OCI-LY7 (cell line): ENCODE results near the gene GNA12. TPM values are rescaled to one million over a fixed set of nuclear protein-coding genes. Genes with fewer than 3 reads are reported as not detected.

Source experiments
- BruUV-seq: library from RNA; stranded (reverse); fragments of 400-500 nt; replicated peaks from 2 replicates; lab custom pipeline; 2021; lab: Mats Ljungman, UMichigan
- CTCF ChIA-PET: fragments of 300-600 bp; sonication (Branson Sonifier 250); formaldehyde crosslinking; loops from one replicate; lab custom pipeline; 2022; ENCODE audit warnings: antibody characterized with exemption; ENCODE audit not compliant: unreplicated experiment; lab: Charles Lee
- POLR2A ChIA-PET: fragments of 300-600 bp; sonication (Branson Sonifier 250); formaldehyde crosslinking; loops from one replicate; lab custom pipeline; 2022; ENCODE audit warnings: antibody characterized with exemption; lab: Charles Lee
- DNase-seq: peaks from one replicate; pipeline ENCODE4 v3.0.0-alpha.2; 2015; ENCODE audit warnings: low spot score
- H2AFZ ChIP-seq: fragments of 200-600 bp; sonication (generic), shearing (Covaris generic); 2 replicates; pipeline ENCODE4 v1.6.1; 2014; ENCODE audit warnings: mild to moderate bottlenecking, antibody characterized with exemption, low read length, moderate library complexity
- H3K27ac ChIP-seq: fragments of 200-600 bp; sonication (generic); 2 replicates; pipeline ENCODE4 v1.5.1; 2014; ENCODE audit warnings: mixed run types, low read depth, mild to moderate bottlenecking, moderate library complexity, low read length, inconsistent platforms; ENCODE audit not compliant: poor library complexity, severe bottlenecking
- H3K36me3 ChIP-seq: fragments of 200-600 bp; sonication (generic); 2 replicates; pipeline ENCODE4 v1.6.1; 2014; ENCODE audit warnings: mild to moderate bottlenecking, antibody characterized with exemption, low read length, moderate library complexity, mixed read lengths; ENCODE audit not compliant: insufficient read depth
- H3K4me1 ChIP-seq: fragments of 200-600 bp; sonication (generic); 2 replicates; pipeline ENCODE4 v1.5.1; 2014; ENCODE audit warnings: mild to moderate bottlenecking, low read length; ENCODE audit not compliant: insufficient read depth, poor library complexity, severe bottlenecking
- H3K4me2 ChIP-seq: fragments of 200-600 bp; sonication (generic); 2 replicates; pipeline ENCODE4 v1.6.1; 2014; ENCODE audit warnings: mild to moderate bottlenecking, low read length
- H3K4me3 ChIP-seq: fragments of 200-600 bp; sonication (generic); 2 replicates; pipeline ENCODE4 v1.5.1; 2014; ENCODE audit warnings: mild to moderate bottlenecking, low read depth, low read length; ENCODE audit not compliant: poor library complexity, severe bottlenecking
- H3K79me2 ChIP-seq: fragments of 200-600 bp; sonication (generic); 2 replicates; pipeline ENCODE4 v1.6.1; 2016; ENCODE audit warnings: low read depth, mild to moderate bottlenecking, low read length, moderate library complexity, mixed read lengths; ENCODE audit not compliant: insufficient read depth
- H3K9me2 ChIP-seq: fragments of 200-600 bp; sonication (generic); 2 replicates; pipeline ENCODE4 v1.6.1; 2016; ENCODE audit warnings: mild to moderate bottlenecking, low read length, mixed read lengths; ENCODE audit not compliant: insufficient read depth
- H3K9me3 ChIP-seq: fragments of 200-600 bp; sonication (generic); 2 replicates; pipeline ENCODE4 v1.6.1; 2014; ENCODE audit warnings: mild to moderate bottlenecking, mixed run types, low read length, mixed read lengths
- H4K20me1 ChIP-seq: fragments of 200-600 bp; sonication (generic); 2 replicates; pipeline ENCODE4 v1.6.1; 2014; ENCODE audit warnings: mild to moderate bottlenecking, antibody characterized with exemption, low read length, moderate library complexity, mixed read lengths; ENCODE audit not compliant: insufficient read depth
- EZH2phosphoT487 ChIP-seq: fragments of 200-600 bp; sonication (generic); IDR thresholded peaks from 2 replicates; pipeline ENCODE4 v1.6.1; 2018; ENCODE audit warnings: low read depth, borderline replicate concordance, mild to moderate bottlenecking, mixed run types, antibody characterized with exemption, low read length, moderate library complexity, mixed read lengths
- intact Hi-C: fragments of 100-400 bp; cut with micrococcal nuclease; formaldehyde crosslinking; loops from one replicate; pipeline ENCODE4 v1.10.0; 2022; ENCODE audit not compliant: unreplicated experiment
- total RNA-seq, 2 experiments: library from RNA; depleted of rRNA in 1 of 2; stranded (reverse); fragments of >200 nt in 1 of 2; shearing (Covaris generic) in 1 of 2; gene quantifications; 2 replicates each; pipeline ENCODE4 v1.2.3, GENCODE V29; 2014 to 2022
- TF ChIP-seq, protein P1 (sequence below): fragments of 200-600 bp; sonication (generic); conservative IDR thresholded peaks from 2 replicates; pipeline ENCODE4 v1.5.1; 2014; ENCODE audit warnings: mild to moderate bottlenecking, antibody characterized with exemption, low read length, moderate library complexity, mixed read lengths

GNA12 gene
- total RNA-seq, 2 experiments from 2014 or later: 10.3 to 35.9 TPM

DNA sequence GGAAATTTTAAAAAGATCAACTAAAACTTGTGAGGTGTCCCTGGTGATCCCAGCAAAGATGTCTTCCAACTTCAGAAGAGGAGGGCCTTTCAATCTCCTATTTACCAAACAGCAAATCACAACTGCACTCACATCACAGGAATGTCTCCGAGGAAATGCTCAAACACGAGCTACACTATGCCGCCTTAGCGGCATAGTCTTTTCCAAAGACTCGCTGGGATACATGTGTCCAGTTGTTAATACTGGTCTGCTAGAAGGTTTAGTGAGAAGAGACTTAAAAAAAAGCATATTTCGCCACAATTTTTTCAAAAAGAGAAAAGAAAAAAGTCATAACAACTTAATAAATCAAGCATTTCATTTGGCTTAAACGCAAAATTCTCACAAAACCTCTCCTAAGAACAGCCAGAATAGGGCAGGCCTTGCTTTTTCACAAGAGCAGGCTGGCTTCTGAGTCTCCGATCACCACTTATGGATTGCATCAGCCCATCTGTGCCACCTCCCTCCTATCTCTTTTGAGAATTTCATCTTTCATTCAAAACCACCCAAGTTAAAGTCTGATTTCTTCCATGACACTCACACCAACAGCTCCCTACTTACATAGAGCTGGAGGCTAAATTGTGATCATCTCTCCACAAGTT lies 66.1 kb downstream of the GNA12 start:
- CTCF ChIA-PET: interaction anchor here (1.0 kb wide), 1 partner anchor 22 kb away, joined by 5 read pairs; no protein-coding TSS in a partner anchor
- DNase-seq: no peak
- H3K4me2 ChIP-seq: no peak overlapping the region
- TF ChIP-seq, protein P1, sequence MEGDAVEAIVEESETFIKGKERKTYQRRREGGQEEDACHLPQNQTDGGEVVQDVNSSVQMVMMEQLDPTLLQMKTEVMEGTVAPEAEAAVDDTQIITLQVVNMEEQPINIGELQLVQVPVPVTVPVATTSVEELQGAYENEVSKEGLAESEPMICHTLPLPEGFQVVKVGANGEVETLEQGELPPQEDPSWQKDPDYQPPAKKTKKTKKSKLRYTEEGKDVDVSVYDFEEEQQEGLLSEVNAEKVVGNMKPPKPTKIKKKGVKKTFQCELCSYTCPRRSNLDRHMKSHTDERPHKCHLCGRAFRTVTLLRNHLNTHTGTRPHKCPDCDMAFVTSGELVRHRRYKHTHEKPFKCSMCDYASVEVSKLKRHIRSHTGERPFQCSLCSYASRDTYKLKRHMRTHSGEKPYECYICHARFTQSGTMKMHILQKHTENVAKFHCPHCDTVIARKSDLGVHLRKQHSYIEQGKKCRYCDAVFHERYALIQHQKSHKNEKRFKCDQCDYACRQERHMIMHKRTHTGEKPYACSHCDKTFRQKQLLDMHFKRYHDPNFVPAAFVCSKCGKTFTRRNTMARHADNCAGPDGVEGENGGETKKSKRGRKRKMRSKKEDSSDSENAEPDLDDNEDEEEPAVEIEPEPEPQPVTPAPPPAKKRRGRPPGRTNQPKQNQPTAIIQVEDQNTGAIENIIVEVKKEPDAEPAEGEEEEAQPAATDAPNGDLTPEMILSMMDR: no peak
- TF ChIP-seq EZH2phosphoT487: no peak
- H3K27ac ChIP-seq: no peak overlapping the region
- no peak overlapping the region for H2AFZ ChIP-seq
- peaks cover 2% of the 10 kb centered on the region for H3K4me1 ChIP-seq
- H3K4me3 ChIP-seq: no peak overlapping the region
- H3K9me2 ChIP-seq: no peaks in the 10 kb centered on the region
- no peaks in the 10 kb centered on the region for H3K36me3 ChIP-seq
- no peaks in the 10 kb centered on the region for H3K9me3 ChIP-seq
- H3K79me2 ChIP-seq: no peaks in the 10 kb centered on the region
- intact Hi-C loops: no loop called here
- no TSS peak for BruUV-seq
- POLR2A ChIA-PET: interaction anchor here (0.9 to 1.7 kb wide), 2 partner anchors 24 to 47 kb away, joined by 3 to 4 read pairs; no protein-coding TSS in a partner anchor
- H4K20me1 ChIP-seq: no peaks in the 10 kb centered on the region

DNA sequence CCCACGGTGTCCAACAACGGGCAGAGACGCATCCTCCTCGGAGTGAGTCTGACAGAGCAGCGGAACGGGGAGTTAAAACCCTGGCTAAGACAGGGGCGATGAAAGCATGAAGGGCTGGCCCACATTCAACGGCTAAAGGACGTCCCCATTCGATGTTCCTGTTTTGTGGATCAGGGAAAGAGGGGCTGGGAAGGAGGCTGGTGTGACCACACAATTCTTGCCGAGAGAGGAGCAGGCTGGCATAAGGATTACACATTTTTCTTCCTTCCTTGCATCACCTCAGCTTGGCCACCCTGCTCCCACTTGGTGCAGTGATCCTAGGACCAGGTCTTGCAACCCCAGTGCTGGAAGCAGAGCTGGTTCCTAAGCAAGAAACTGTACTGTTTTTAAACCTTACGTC lies 67.7 kb downstream of the GNA12 start:
- ChIA-PET CTCF (no interaction called here), POLR2A (no interaction called here)
- Histone ChIP-seq H3K4me3 (no peak overlapping the region), H4K20me1 (no peaks in the 10 kb centered on the region), H3K9me3 (no peaks in the 10 kb centered on the region), H3K27ac (no peak overlapping the region), H3K36me3 (0 out of 2 replicates have a peak, but pooled peaks cover 8% of the 10 kb centered on the region), H3K9me2 (no peaks in the 10 kb centered on the region), H3K79me2 (no peaks in the 10 kb centered on the region), H2AFZ (no peak overlapping the region), H3K4me1 (peaks cover 5% of the 10 kb centered on the region), H3K4me2 (no peak overlapping the region)
- TF ChIP-seq, protein P1: no peak
- no peak for TF ChIP-seq EZH2phosphoT487
- intact Hi-C loops: no loop called here
- no TSS peak for BruUV-seq
- DNase-seq: no peak

DNA sequence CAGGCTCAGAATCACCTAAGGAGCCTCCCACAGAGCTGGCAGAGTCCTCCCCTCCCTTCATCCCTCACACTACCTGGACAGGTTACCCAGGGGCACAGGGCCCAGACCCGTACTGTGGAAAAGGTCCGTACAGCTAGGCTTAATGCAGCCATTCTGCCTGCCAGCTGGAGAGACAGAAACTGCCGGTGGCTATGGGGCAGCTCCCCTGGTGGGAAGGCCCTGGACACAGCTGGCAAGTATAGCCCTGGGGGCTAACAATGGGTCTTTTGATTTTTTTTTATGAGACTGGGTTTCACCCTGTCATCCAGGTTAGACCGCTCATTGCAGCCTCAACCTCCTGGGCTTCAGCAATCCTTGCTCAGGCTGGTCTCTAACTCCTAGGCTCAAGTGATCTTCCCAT lies 68.3 kb downstream of the GNA12 start:
- Histone ChIP-seq H3K4me1 (peaks cover 5% of the 10 kb centered on the region), H3K79me2 (no peaks in the 10 kb centered on the region), H4K20me1 (no peaks in the 10 kb centered on the region), H3K27ac (no peak overlapping the region), H3K36me3 (peaks cover 10% of the 10 kb centered on the region; the same call in 1 of the 2 replicates), H3K4me3 (no peak overlapping the region), H3K9me2 (no peaks in the 10 kb centered on the region), H3K4me2 (no peak overlapping the region), H3K9me3 (no peaks in the 10 kb centered on the region), H2AFZ (no peak overlapping the region)
- ChIA-PET POLR2A (no interaction called here), CTCF (no interaction called here)
- intact Hi-C loops: no loop called here
- no peak for DNase-seq
- BruUV-seq: no TSS peak
- no peak for TF ChIP-seq EZH2phosphoT487
- TF ChIP-seq, protein P1: no peak
